IMR-90 (cell line): ENCODE measurements around the gene CPLX3. TPM values are rescaled to one million over a fixed set of nuclear protein-coding genes. Genes with fewer than 3 reads are reported as not detected.

Source experiments
- ATAC-seq: fragments of 200-7000 bp; cut with Tn5 transposase; 2 replicates; pipeline ENCODE4 v1.9.1; 2020; ENCODE audit warnings: low read depth, mild to moderate bottlenecking, moderate library complexity
- BruUV-seq: library from RNA; stranded (reverse); fragments of 400-500 nt; replicated peaks from 2 replicates; lab custom pipeline; 2021; lab: Mats Ljungman, UMichigan
- CTCF ChIA-PET: fragments of 300-600 bp; formaldehyde crosslinking; extraction: SDS; loops from one replicate; lab custom pipeline; 2021; ENCODE audit warnings: antibody characterized with exemption; lab: Yijun Ruan, JAX
- POLR2A ChIA-PET: fragments of 300-600 bp; sonication (Branson Sonifier 250); formaldehyde crosslinking; loops from one replicate; lab custom pipeline; 2022; ENCODE audit warnings: antibody characterized with exemption; ENCODE audit not compliant: unreplicated experiment; lab: Charles Lee
- DNase-seq: peaks from one replicate; pipeline ENCODE4 v3.0.0; 2013
- H2AFZ ChIP-seq: replicated peaks from 2 replicates; pipeline ENCODE3; 2013; ENCODE audit warnings: low read length, mild to moderate bottlenecking; ENCODE audit not compliant: poor library complexity
- H2AK5ac ChIP-seq: 2 replicates; pipeline ENCODE4 v1.6.1; 2013; ENCODE audit warnings: low read depth, low read length, inconsistent platforms
- H2AK9ac ChIP-seq: replicated peaks from 2 replicates; pipeline ENCODE3; 2013; ENCODE audit warnings: mild to moderate bottlenecking, low read depth, low read length, moderate library complexity; ENCODE audit not compliant: poor library complexity
- H2BK120ac ChIP-seq: 2 replicates; pipeline ENCODE4 v1.6.1; 2013; ENCODE audit warnings: low read depth, low read length, inconsistent platforms
- H2BK15ac ChIP-seq: 3 replicates; pipeline ENCODE4 v1.6.1; 2013; ENCODE audit warnings: low read depth, low read length, inconsistent platforms
- H2BK20ac ChIP-seq: 2 replicates; pipeline ENCODE4 v1.6.1; 2013; ENCODE audit warnings: low read depth, mild to moderate bottlenecking, inconsistent platforms, low read length, moderate library complexity
- H2BK5ac ChIP-seq: 2 replicates; pipeline ENCODE4 v1.6.1; 2013; ENCODE audit warnings: mild to moderate bottlenecking, low read depth, low read length, inconsistent platforms; ENCODE audit not compliant: poor library complexity, severe bottlenecking
- H3K14ac ChIP-seq: replicated peaks from 2 replicates; pipeline ENCODE4 v1.6.1; 2013; ENCODE audit warnings: low read depth, low read length, inconsistent platforms
- H3K18ac ChIP-seq: 2 replicates; pipeline ENCODE4 v1.6.1; 2013; ENCODE audit warnings: low read depth, low read length, control low read depth
- H3K23ac ChIP-seq: 2 replicates; pipeline ENCODE4 v1.6.1; 2013; ENCODE audit warnings: low read depth, low read length, inconsistent platforms
- H3K27ac ChIP-seq: 2 replicates; pipeline ENCODE4 v1.5.1; 2013; ENCODE audit warnings: mild to moderate bottlenecking, control low read depth, low read length; ENCODE audit not compliant: insufficient read depth
- H3K27me3 ChIP-seq: 2 replicates; pipeline ENCODE4 v1.6.1; 2013; ENCODE audit warnings: low read length; ENCODE audit not compliant: control insufficient read depth, insufficient read depth
- H3K36me3 ChIP-seq: 2 replicates; pipeline ENCODE4 v1.6.1; 2013; ENCODE audit warnings: low read length, mixed read lengths; ENCODE audit not compliant: control insufficient read depth, insufficient read depth
- H3K4ac ChIP-seq: 2 replicates; pipeline ENCODE4 v1.6.1; 2013; ENCODE audit warnings: low read depth, low read length, inconsistent platforms
- H3K4me1 ChIP-seq: 2 replicates; pipeline ENCODE4 v1.6.1; 2013; ENCODE audit warnings: low read length, mixed read lengths; ENCODE audit not compliant: control insufficient read depth, insufficient read depth
- H3K4me2 ChIP-seq: 2 replicates; pipeline ENCODE4 v1.6.1; 2013; ENCODE audit warnings: low read depth, mild to moderate bottlenecking, control low read depth, low read length, moderate library complexity
- H3K4me3 ChIP-seq: 2 replicates; pipeline ENCODE4 v1.5.1; 2013; ENCODE audit warnings: low read depth, mild to moderate bottlenecking, control low read depth, low read length, moderate library complexity; ENCODE audit not compliant: insufficient read depth
- H3K56ac ChIP-seq: 2 replicates; pipeline ENCODE4 v1.6.1; 2013; ENCODE audit warnings: low read length, inconsistent platforms; ENCODE audit not compliant: insufficient read depth; ENCODE audit errors: extremely low read depth
- H3K79me1 ChIP-seq, 2 experiments: 2 replicates each; pipeline ENCODE4 v1.6.1; 2013; ENCODE audit warnings: low read length in 2 of 2, inconsistent platforms in 1 of 2, low read depth in 1 of 2
- H3K9ac ChIP-seq: 2 replicates; pipeline ENCODE4 v1.6.1; 2013; ENCODE audit warnings: low read depth, low read length, control low read depth
- H3K9me1 ChIP-seq: 2 replicates; pipeline ENCODE4 v1.6.1; 2013; ENCODE audit warnings: low read length, inconsistent platforms; ENCODE audit not compliant: insufficient read depth
- H3K9me3 ChIP-seq: 2 replicates; pipeline ENCODE4 v1.6.1; 2013; ENCODE audit warnings: low read length; ENCODE audit not compliant: control insufficient read depth, insufficient read depth
- H4K20me1 ChIP-seq: 2 replicates; pipeline ENCODE4 v1.6.1; 2013; ENCODE audit warnings: low read length, inconsistent platforms; ENCODE audit not compliant: insufficient read depth
- H4K5ac ChIP-seq: 2 replicates; pipeline ENCODE4 v1.6.1; 2013; ENCODE audit warnings: mild to moderate bottlenecking, low read depth, low read length, control low read depth
- H4K8ac ChIP-seq, 2 experiments: 2 replicates each; pipeline ENCODE4 v1.6.1; 2013; ENCODE audit warnings: low read depth in 2 of 2, low read length in 2 of 2, control low read depth in 1 of 2, inconsistent platforms in 1 of 2
- H4K91ac ChIP-seq: 2 replicates; pipeline ENCODE4 v1.6.1; 2013; ENCODE audit warnings: low read depth, low read length, inconsistent platforms; ENCODE audit not compliant: insufficient read depth
- BHLHE40 ChIP-seq: fragments of 150-350 bp; IDR thresholded peaks from 2 replicates; pipeline ENCODE4 v1.6.1; 2016; ENCODE audit warnings: mild to moderate bottlenecking, low read depth, low read length
- CEBPB ChIP-seq: IDR thresholded peaks from 2 replicates; pipeline ENCODE4 v1.6.1; 2012; ENCODE audit warnings: low read depth, low read length, improper control_type of control experiment
- CHD1 ChIP-seq: IDR thresholded peaks from 2 replicates; pipeline ENCODE4 v1.6.1; 2012; ENCODE audit warnings: low read depth, low read length, improper control_type of control experiment
- CTCF ChIP-seq: conservative IDR thresholded peaks from 2 replicates; pipeline ENCODE4 v1.5.1; 2012; ENCODE audit warnings: mild to moderate bottlenecking, low read depth, low read length, improper control_type of control experiment
- ELK1 ChIP-seq: fragments of 150-350 bp; IDR thresholded peaks from 2 replicates; pipeline ENCODE4 v1.6.1; 2016; ENCODE audit warnings: low read depth, mild to moderate bottlenecking, low read length, moderate library complexity, borderline replicate concordance
- FOS ChIP-seq: fragments of 150-350 bp; IDR thresholded peaks from 2 replicates; pipeline ENCODE4 v1.6.1; 2016; ENCODE audit warnings: low read depth, low read length
- MAFK ChIP-seq: IDR thresholded peaks from 2 replicates; pipeline ENCODE4 v1.6.1; 2012; ENCODE audit warnings: low read depth, low read length, improper control_type of control experiment
- MAZ ChIP-seq: IDR thresholded peaks from 2 replicates; pipeline ENCODE4 v1.6.1; 2012; ENCODE audit warnings: low read depth, mild to moderate bottlenecking, low read length, improper control_type of control experiment, moderate library complexity, borderline replicate concordance
- MXI1 ChIP-seq: IDR thresholded peaks from 2 replicates; pipeline ENCODE4 v1.6.1; 2012; ENCODE audit warnings: low read depth, mild to moderate bottlenecking, low read length, moderate library complexity, borderline replicate concordance
- NFE2L2 ChIP-seq: fragments of 150-350 bp; IDR thresholded peaks from 2 replicates; pipeline ENCODE4 v1.6.1; 2016; ENCODE audit warnings: low read depth, mild to moderate bottlenecking, low read length
- POLR2A ChIP-seq: IDR thresholded peaks from 2 replicates; pipeline ENCODE4 v1.6.1; 2012; ENCODE audit warnings: mild to moderate bottlenecking, low read depth, low read length
- RAD21 ChIP-seq: IDR thresholded peaks from 2 replicates; pipeline ENCODE4 v1.6.1; 2012; ENCODE audit warnings: low read length, improper control_type of control experiment
- RCOR1 ChIP-seq: IDR thresholded peaks from 2 replicates; pipeline ENCODE4 v1.6.1; 2012; ENCODE audit warnings: mild to moderate bottlenecking, low read length, improper control_type of control experiment; ENCODE audit not compliant: insufficient replicate concordance
- RFX5 ChIP-seq: IDR thresholded peaks from 2 replicates; pipeline ENCODE4 v1.8.0; 2012; ENCODE audit warnings: low read depth, mild to moderate bottlenecking, low read length, moderate library complexity
- SMC3 ChIP-seq: fragments of 150-350 bp; IDR thresholded peaks from 2 replicates; pipeline ENCODE4 v1.6.1; 2016; ENCODE audit warnings: low read depth, mild to moderate bottlenecking, antibody characterized with exemption, low read length, moderate library complexity
- USF2 ChIP-seq: fragments of 150-350 bp; IDR thresholded peaks from 2 replicates; pipeline ENCODE4 v1.6.1; 2017; ENCODE audit warnings: mild to moderate bottlenecking, antibody characterized with exemption, low read length, low read depth
- WGBS, 2 experiments: methylation state at CpG; one replicate each; pipeline versions ENCODE4 v1.1.5 to v1.1.7; 2013; ENCODE audit warnings: missing lambda C conversion rate in 2 of 2; ENCODE audit not compliant: insufficient read length in 1 of 2; ENCODE audit errors: extremely low coverage in 2 of 2; 5-methylcytosine and 5-hydroxymethylcytosine counted together
- dilution Hi-C: fragments of 300-500 bp; cut with HindIII; formaldehyde crosslinking; loops from one replicate; pipeline ENCODE4 v1.14.3; 2018; ENCODE audit warnings: low sequenced_read_pairs; ENCODE audit not compliant: unreplicated experiment
- in situ Hi-C: fragments of 300-500 bp; cut with MboI; formaldehyde crosslinking; loops from 3 replicates; pipeline ENCODE4 v1.14.3; 2019; ENCODE audit warnings: low sequenced_read_pairs, inconsistent platforms, mixed read lengths
- intact Hi-C: fragments of 100-400 bp; cut with micrococcal nuclease; formaldehyde crosslinking; loops from 2 replicates; pipeline ENCODE4 v1.10.0; 2022
- polyA plus RNA-seq, 3 experiments: library from polyadenylated mRNA; depleted of rRNA; stranded (reverse); fragments of >200 nt; gene quantifications; 2 replicates each; pipeline ENCODE4 v1.2.3, GENCODE V29; 2012; ENCODE audit warnings: low replicate concordance in 1 of 3
- total RNA-seq: library from RNA; depleted of rRNA; stranded (reverse); fragments of >200 nt; gene quantifications from 2 replicates; pipeline ENCODE4 v1.2.3, GENCODE V29; 2012

Gene CPLX3
- total and polyA plus RNA-seq, 2 of the 4 experiments (the other 2 are of a cell fraction), result not detected

GRCh38 chr15:74855857-74856256 lies 29.4 kb downstream of the CPLX3 start:
- Histone ChIP-seq H3K9ac (no peak overlapping the region), H2AFZ (no peak overlapping the region), H3K23ac (no peak overlapping the region), H3K9me1 (peaks cover 10% of the 10 kb centered on the region; the same call in 1 of the 2 replicates), H3K79me1 (peaks cover 19 to 53% of the 10 kb centered on the region in 2 experiments), H4K8ac (no peak overlapping the region), H4K20me1 (peaks cover 52% of the 10 kb centered on the region), H2BK5ac (no peak overlapping the region), H3K27ac (no peak overlapping the region), H2BK120ac (no peak overlapping the region), H3K14ac (no peak overlapping the region), H2BK15ac (no peak overlapping the region), H4K5ac (no peak overlapping the region), H3K56ac (no peak overlapping the region), H3K27me3 (no peaks in the 10 kb centered on the region), H3K36me3 (peaks cover 39% of the 10 kb centered on the region), H2AK9ac (peak overlapping the region; percentile 15), H2AK5ac (no peak overlapping the region), H3K4me1 (no peaks in the 10 kb centered on the region), H2BK20ac (no peak overlapping the region), H3K4me3 (no peak overlapping the region), H3K18ac (no peak overlapping the region), H3K4ac (no peak overlapping the region), H3K9me3 (no peaks in the 10 kb centered on the region), H4K91ac (no peak overlapping the region), H3K4me2 (no peak overlapping the region)
- ATAC-seq (no peak), DNase-seq (no peak)
- intact Hi-C loops, result no loop called here
- no CpG with 5 or more reads among the region's 2 CpGs for WGBS, 2 experiments
- ChIA-PET POLR2A (no interaction called here), CTCF (interaction anchor here (0.9 kb wide), 1 partner anchor 13 kb away, joined by 3 read pairs; no protein-coding TSS in a partner anchor)
- dilution Hi-C loops, result no loop called here
- in situ Hi-C loops, result no loop called here
- no TSS peak for BruUV-seq
- TF ChIP-seq USF2, result no peak
- no peak for TF ChIP-seq POLR2A
- no peak for TF ChIP-seq ELK1
- TF ChIP-seq CEBPB, result no peak
- TF ChIP-seq MAFK, result no peak
- TF ChIP-seq FOS, result no peak
- no peak for TF ChIP-seq MAZ
- TF ChIP-seq RCOR1, result no peak
- no peak for TF ChIP-seq RFX5
- no peak for TF ChIP-seq MXI1
- TF ChIP-seq BHLHE40, result no peak
- TF ChIP-seq CHD1, result no peak
- TF ChIP-seq CTCF, result no peak
- TF ChIP-seq RAD21, result no peak
- no peak for TF ChIP-seq SMC3
- no peak for TF ChIP-seq NFE2L2
